GM12878 (cell line): ENCODE data around the gene P3R3URF. TPM values are rescaled to one million over a fixed set of nuclear protein-coding genes. Genes with fewer than 3 reads are reported as not detected.

Source experiments
- ATAC-seq: fragments of 200-7000 bp; cut with Tn5 transposase; 3 replicates; pipeline ENCODE4 v1.9.1; 2020; ENCODE audit warnings: mild to moderate bottlenecking, moderate library complexity
- BruUV-seq: library from RNA; stranded (reverse); fragments of 400-500 nt; replicated peaks from 2 replicates; lab custom pipeline; 2021; lab: Mats Ljungman, UMichigan
- CTCF ChIA-PET: fragments of 300-600 bp; sonication (Branson Sonifier 250); formaldehyde crosslinking; extraction: SDS; loops from one replicate; lab custom pipeline; 2021; ENCODE audit warnings: inconsistent platforms; lab: Yijun Ruan, JAX
- POLR2A ChIA-PET: fragments of 350-600 bp; formaldehyde crosslinking; extraction: SDS; loops from one replicate; lab custom pipeline; 2021; ENCODE audit warnings: inconsistent platforms; lab: Charles Lee
- RAD21 ChIA-PET: fragments of 300-600 bp; sonication (Branson Sonifier 250); formaldehyde crosslinking; loops from one replicate; lab custom pipeline; 2023; ENCODE audit warnings: antibody characterized with exemption; ENCODE audit not compliant: unreplicated experiment; lab: Charles Lee
- SMC1A ChIA-PET: fragments of 300-600 bp; sonication (Branson Sonifier 250); formaldehyde crosslinking; loops from one replicate; lab custom pipeline; 2023; ENCODE audit not compliant: unreplicated experiment, uncharacterized antibody; lab: Charles Lee
- DNase-seq: peaks from one replicate; pipeline ENCODE4 v3.0.0-alpha.2; 2011; ENCODE audit warnings: low read depth, low spot score
- FAIRE-seq: peaks from 3 replicates; lab custom pipeline; 2011; peaks lifted over from hg19 to GRCh38; lab: Jason Lieb, UNC
- H2AFZ ChIP-seq: 2 replicates; pipeline ENCODE4 v1.6.0; 2011; ENCODE audit warnings: low read depth, low read length, control low read depth; ENCODE audit not compliant: control insufficient read depth
- H3K27ac ChIP-seq: 2 replicates; pipeline ENCODE4 v1.5.1; 2011; ENCODE audit warnings: control low read depth; ENCODE audit not compliant: control insufficient read depth, insufficient read depth
- H3K27me3 ChIP-seq, 2 experiments: replicated peaks in 1 of 2; 2 replicates each; pipeline versions ENCODE4 v1.6.0 to v1.6.1; 2011; ENCODE audit warnings: low read length in 1 of 2; ENCODE audit not compliant: control insufficient read depth in 2 of 2, insufficient read depth in 2 of 2
- H3K36me3 ChIP-seq, 2 experiments: 2 replicates each; pipeline ENCODE4 v1.5.1; 2011; ENCODE audit warnings: low read length in 1 of 2; ENCODE audit not compliant: control insufficient read depth in 2 of 2, insufficient read depth in 2 of 2
- H3K4me1 ChIP-seq: 2 replicates; pipeline ENCODE4 v1.6.1; 2011; ENCODE audit warnings: mild to moderate bottlenecking, low read length, moderate library complexity, mixed read lengths; ENCODE audit not compliant: control insufficient read depth, insufficient read depth
- H3K4me2 ChIP-seq: 2 replicates; pipeline ENCODE4 v1.6.0; 2011; ENCODE audit warnings: control low read depth; ENCODE audit not compliant: control insufficient read depth, insufficient read depth
- H3K4me3 ChIP-seq: fragments of 200-600 bp; sonication (generic); 2 replicates; pipeline ENCODE4 v1.5.1; 2016
- H3K79me2 ChIP-seq: 2 replicates; pipeline ENCODE4 v1.6.0; 2011; ENCODE audit warnings: low read length; ENCODE audit not compliant: control insufficient read depth, insufficient read depth
- H3K9ac ChIP-seq: 2 replicates; pipeline ENCODE4 v1.8.0; 2011; ENCODE audit warnings: low read length, control low read depth, mixed read lengths; ENCODE audit not compliant: control insufficient read depth, insufficient read depth
- H3K9me3 ChIP-seq: replicated peaks from 3 replicates; pipeline ENCODE4 v1.5.1; 2011; ENCODE audit warnings: mild to moderate bottlenecking, low read length; ENCODE audit not compliant: control insufficient read depth, insufficient read depth
- H4K20me1 ChIP-seq: 2 replicates; pipeline ENCODE4 v1.6.0; 2011; ENCODE audit not compliant: control insufficient read depth, insufficient read depth
- ATF3 ChIP-seq: IDR thresholded peaks from 2 replicates; pipeline ENCODE4 v1.6.1; 2011; ENCODE audit warnings: low read depth, mild to moderate bottlenecking, low read length, moderate library complexity, borderline replicate concordance; ENCODE audit errors: extremely low read depth
- E2F8 ChIP-seq: fragments of 450-650 bp; IDR thresholded peaks from 2 replicates; pipeline ENCODE4 v1.6.1; 2018; ENCODE audit warnings: mild to moderate bottlenecking, low read depth, moderate library complexity; ENCODE audit not compliant: partially characterized antibody
- FOXK2 ChIP-seq: fragments of 450-650 bp; IDR thresholded peaks from 2 replicates; pipeline ENCODE4 v1.6.1; 2017; ENCODE audit warnings: mild to moderate bottlenecking, moderate library complexity
- MXI1 ChIP-seq: fragments of 150-350 bp; IDR thresholded peaks from 2 replicates; pipeline ENCODE4 v1.6.1; 2011; ENCODE audit warnings: low read depth, mild to moderate bottlenecking, inconsistent platforms, low read length, improper control_type of control experiment
- PAX8 ChIP-seq: fragments of 450-650 bp; IDR thresholded peaks from 2 replicates; pipeline ENCODE4 v1.6.1; 2017; ENCODE audit warnings: mild to moderate bottlenecking, moderate library complexity
- POLR2AphosphoS5 ChIP-seq: IDR thresholded peaks from 2 replicates; pipeline ENCODE4 v1.6.1; 2011; ENCODE audit warnings: mild to moderate bottlenecking, low read length, inconsistent platforms
- RAD21 ChIP-seq: IDR thresholded peaks from 2 replicates; pipeline ENCODE4 v1.6.1; 2011; ENCODE audit warnings: mild to moderate bottlenecking, low read depth, low read length, moderate library complexity; ENCODE audit not compliant: insufficient read depth
- SMAD1 ChIP-seq: fragments of 450-650 bp; IDR thresholded peaks from 2 replicates; pipeline ENCODE4 v1.6.1; 2018; ENCODE audit warnings: mild to moderate bottlenecking, low read depth; ENCODE audit not compliant: partially characterized antibody
- SP1 ChIP-seq: IDR thresholded peaks from one replicate; pipeline ENCODE4 v1.6.1; 2011; ENCODE audit warnings: low read depth, low read length
- SREBF2 ChIP-seq: IDR thresholded peaks from 2 replicates; pipeline ENCODE4 v1.6.1; 2012; ENCODE audit warnings: mild to moderate bottlenecking, low read length
- USF2 ChIP-seq: IDR thresholded peaks from 2 replicates; pipeline ENCODE4 v1.6.1; 2011; ENCODE audit warnings: low read depth, low read length, improper control_type of control experiment, borderline replicate concordance
- ZBTB33 ChIP-seq: fragments of 450-650 bp; IDR thresholded peaks from 2 replicates; pipeline ENCODE4 v1.6.1; 2017; ENCODE audit warnings: mild to moderate bottlenecking
- ZNF384 ChIP-seq: IDR thresholded peaks from 2 replicates; pipeline ENCODE4 v1.6.1; 2012; ENCODE audit warnings: low read depth, mild to moderate bottlenecking, low read length, improper control_type of control experiment, borderline replicate concordance
- WGBS: methylation state at CpG from one replicate; pipeline ENCODE4 v1.1.6; 2016; ENCODE audit warnings: low lambda C conversion rate; ENCODE audit not compliant: insufficient replicate concordance, insufficient coverage; ENCODE audit errors: missing lambda C conversion rate; 5-methylcytosine and 5-hydroxymethylcytosine counted together
- in situ Hi-C: fragments of 300-500 bp; cut with MboI; formaldehyde crosslinking; loops from 9 replicates; pipeline ENCODE4 v1.14.3; 2018; ENCODE audit warnings: mixed read lengths
- intact Hi-C: fragments of 100-400 bp; cut with micrococcal nuclease; formaldehyde crosslinking; loops from one replicate; pipeline ENCODE4 v1.14.2; 2022; ENCODE audit not compliant: unreplicated experiment
- polyA plus RNA-seq, 11 experiments: library from polyadenylated mRNA; depleted of rRNA in 4 of 11; unstranded in 6 of 11; stranded (reverse) in 5 of 11; fragments of >200 nt; fragmentation: Nextera tagmentation in 4 of 11; fragmentation: Illumina TruSeq in 1 of 11; extraction: Ambion mirVana in 4 of 11; extraction: Trizol in 1 of 11; gene quantifications; 1 replicate in 1 of 11; 2 replicates in 10 of 11; pipeline versions ENCODE4 v1.2.1 to v1.2.3, GENCODE V29; 2011 to 2016; ENCODE audit warnings: inconsistent platforms in 2 of 11, missing spikeins in 2 of 11, low read depth in 1 of 11
- total RNA-seq, 4 experiments: library from RNA; depleted of rRNA in 3 of 4; stranded (reverse); fragments of >200 nt in 3 of 4; fragmentation: Illumina TruSeq in 1 of 4; extraction: Trizol in 1 of 4; gene quantifications; 2 replicates each; pipeline versions ENCODE4 v1.2.1 to v1.2.3, GENCODE V29; 2013 to 2021

P3R3URF gene
- total and polyA plus RNA-seq, 10 of the 15 experiments (the other 5 are each of a cell fraction or from before 2014, with no cell fraction given), result not detected

GRCh38 chr1:46168477-46168876 is 7.8 kb downstream of the P3R3URF start:
- in situ Hi-C loops (no loop called here), intact Hi-C loops (no loop called here)
- FAIRE-seq, result no peak
- H3K4me3 ChIP-seq, result no peak overlapping the region
- ATAC-seq, result no peak
- no peaks in the 10 kb centered on the region; a peak in 1 of 4 replicates for H3K27me3 ChIP-seq
- DNase-seq, result no peak
- WGBS, result 46% methylated on average over 1 of the region's 1 CpG
- H3K4me1 ChIP-seq, result peaks cover 17% of the 10 kb centered on the region
- SMC1A ChIA-PET, result interaction anchor here (0.8 to 1.4 kb wide), 2 partner anchors 17 to 34 kb away, joined by 3 read pairs; no protein-coding TSS in a partner anchor
- H2AFZ ChIP-seq, result no peak overlapping the region
- CTCF ChIA-PET, result interaction anchor here (0.7 to 17.5 kb wide), 5 partner anchors 10 to 131 kb away, joined by 3 to 293 read pairs (median 5); no protein-coding TSS in a partner anchor
- H3K4me2 ChIP-seq, result no peak overlapping the region
- H4K20me1 ChIP-seq, result no peaks in the 10 kb centered on the region; the same call in 1 of the 2 replicates
- TF ChIP-seq PAX8 (no peak), E2F8 (no peak), ATF3 (no peak), SREBF2 (no peak), SP1 (no peak), POLR2AphosphoS5 (no peak), MXI1 (no peak), SMAD1 (no peak), RAD21 (no peak), FOXK2 (no peak), ZBTB33 (no peak), ZNF384 (no peak), USF2 (no peak)
- no peaks in the 10 kb centered on the region for H3K36me3 ChIP-seq
- no peak overlapping the region for H3K9ac ChIP-seq
- RAD21 ChIA-PET, result interaction anchor here (0.7 kb wide), 1 partner anchor 127 kb away, joined by 3 read pairs; no protein-coding TSS in a partner anchor
- POLR2A ChIA-PET, result interaction anchor here (1.4 kb wide), 1 partner anchor 34 kb away, joined by 4 read pairs; no protein-coding TSS in a partner anchor
- BruUV-seq, result no TSS peak
- no peaks in the 10 kb centered on the region for H3K9me3 ChIP-seq
- H3K27ac ChIP-seq, result no peak overlapping the region
- H3K79me2 ChIP-seq, result no peaks in the 10 kb centered on the region
